ENCODE results near the gene NFKB2.

GRCh38 chr10:102394801-102395399 lies 605 bp upstream of the NFKB2 start:
- TF ChIP-seq, protein P1, sequence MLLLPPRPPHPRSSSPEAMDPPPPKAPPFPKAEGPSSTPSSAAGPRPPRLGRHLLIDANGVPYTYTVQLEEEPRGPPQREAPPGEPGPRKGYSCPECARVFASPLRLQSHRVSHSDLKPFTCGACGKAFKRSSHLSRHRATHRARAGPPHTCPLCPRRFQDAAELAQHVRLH (tag by site-specific recombination; IDR thresholded peaks at IDR 0.05), result no peak
- TF ChIP-seq, protein P2, sequence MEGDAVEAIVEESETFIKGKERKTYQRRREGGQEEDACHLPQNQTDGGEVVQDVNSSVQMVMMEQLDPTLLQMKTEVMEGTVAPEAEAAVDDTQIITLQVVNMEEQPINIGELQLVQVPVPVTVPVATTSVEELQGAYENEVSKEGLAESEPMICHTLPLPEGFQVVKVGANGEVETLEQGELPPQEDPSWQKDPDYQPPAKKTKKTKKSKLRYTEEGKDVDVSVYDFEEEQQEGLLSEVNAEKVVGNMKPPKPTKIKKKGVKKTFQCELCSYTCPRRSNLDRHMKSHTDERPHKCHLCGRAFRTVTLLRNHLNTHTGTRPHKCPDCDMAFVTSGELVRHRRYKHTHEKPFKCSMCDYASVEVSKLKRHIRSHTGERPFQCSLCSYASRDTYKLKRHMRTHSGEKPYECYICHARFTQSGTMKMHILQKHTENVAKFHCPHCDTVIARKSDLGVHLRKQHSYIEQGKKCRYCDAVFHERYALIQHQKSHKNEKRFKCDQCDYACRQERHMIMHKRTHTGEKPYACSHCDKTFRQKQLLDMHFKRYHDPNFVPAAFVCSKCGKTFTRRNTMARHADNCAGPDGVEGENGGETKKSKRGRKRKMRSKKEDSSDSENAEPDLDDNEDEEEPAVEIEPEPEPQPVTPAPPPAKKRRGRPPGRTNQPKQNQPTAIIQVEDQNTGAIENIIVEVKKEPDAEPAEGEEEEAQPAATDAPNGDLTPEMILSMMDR (tag by site-specific recombination; IDR thresholded peaks at IDR 0.05), result no peak
- TF ChIP-seq ZNF274 (IDR thresholded peaks at IDR 0.05; ENCODE audit: low read length) (no peak), ZNF274 (tag by site-specific recombination; IDR thresholded peaks at IDR 0.05; ENCODE audit: borderline replicate concordance) (no peak), RBAK (tag by site-specific recombination; IDR thresholded peaks at IDR 0.05) (no peak), ZNF221 (tag by site-specific recombination; IDR thresholded peaks at IDR 0.05; ENCODE audit: borderline replicate concordance) (no peak)
- TF ChIP-seq, protein P3, sequence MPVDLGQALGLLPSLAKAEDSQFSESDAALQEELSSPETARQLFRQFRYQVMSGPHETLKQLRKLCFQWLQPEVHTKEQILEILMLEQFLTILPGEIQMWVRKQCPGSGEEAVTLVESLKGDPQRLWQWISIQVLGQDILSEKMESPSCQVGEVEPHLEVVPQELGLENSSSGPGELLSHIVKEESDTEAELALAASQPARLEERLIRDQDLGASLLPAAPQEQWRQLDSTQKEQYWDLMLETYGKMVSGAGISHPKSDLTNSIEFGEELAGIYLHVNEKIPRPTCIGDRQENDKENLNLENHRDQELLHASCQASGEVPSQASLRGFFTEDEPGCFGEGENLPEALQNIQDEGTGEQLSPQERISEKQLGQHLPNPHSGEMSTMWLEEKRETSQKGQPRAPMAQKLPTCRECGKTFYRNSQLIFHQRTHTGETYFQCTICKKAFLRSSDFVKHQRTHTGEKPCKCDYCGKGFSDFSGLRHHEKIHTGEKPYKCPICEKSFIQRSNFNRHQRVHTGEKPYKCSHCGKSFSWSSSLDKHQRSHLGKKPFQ (tag by site-specific recombination; IDR thresholded peaks at IDR 0.05), result 0 out of 2 replicates have a peak, but pooled peaks have one; percentile 8
- TF ChIP-seq, protein P4, sequence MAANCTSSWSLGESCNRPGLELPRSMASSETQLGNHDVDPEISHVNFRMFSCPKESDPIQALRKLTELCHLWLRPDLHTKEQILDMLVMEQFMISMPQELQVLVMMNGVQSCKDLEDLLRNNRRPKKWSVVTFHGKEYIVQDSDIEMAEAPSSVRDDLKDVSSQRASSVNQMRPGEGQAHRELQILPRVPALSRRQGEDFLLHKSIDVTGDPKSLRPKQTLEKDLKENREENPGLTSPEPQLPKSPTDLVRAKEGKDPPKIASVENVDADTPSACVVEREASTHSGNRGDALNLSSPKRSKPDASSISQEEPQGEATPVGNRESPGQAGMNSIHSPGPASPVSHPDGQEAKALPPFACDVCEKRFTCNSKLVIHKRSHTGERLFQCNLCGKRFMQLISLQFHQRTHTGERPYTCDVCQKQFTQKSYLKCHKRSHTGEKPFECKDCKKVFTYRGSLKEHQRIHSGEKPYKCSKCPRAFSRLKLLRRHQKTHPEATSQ (tag by site-specific recombination; IDR thresholded peaks at IDR 0.05), result peak; percentile 81; the same call in 1 of the 2 replicates
